Fibroblast of lung (primary cell): Measurements from ENCODE around the gene NDUFAF8. TPM values are rescaled to one million over a fixed set of nuclear protein-coding genes. Genes with fewer than 3 reads are reported as not detected.

Source experiments
- DNase-seq, 2 donors: peaks; one replicate each; pipeline versions ENCODE4 v3.0.0 to v3.0.0-alpha.2; 2010; ENCODE audit warnings: low read depth in 2 of 2
- H2AFZ ChIP-seq: 2 replicates; pipeline ENCODE4 v1.5.1; 2012; ENCODE audit warnings: low read length, control low read depth, inconsistent platforms
- H3K27ac ChIP-seq: 2 replicates; pipeline ENCODE4 v1.5.1; 2011; ENCODE audit warnings: low read length, control low read depth; ENCODE audit not compliant: insufficient read depth
- H3K27me3 ChIP-seq: 2 replicates; pipeline ENCODE4 v1.5.1; 2011; ENCODE audit warnings: mild to moderate bottlenecking, low read length; ENCODE audit not compliant: control insufficient read depth, insufficient read depth
- H3K36me3 ChIP-seq: 2 replicates; pipeline ENCODE4 v1.5.1; 2011; ENCODE audit warnings: low read length; ENCODE audit not compliant: control insufficient read depth, insufficient read depth
- H3K4me1 ChIP-seq: 2 replicates; pipeline ENCODE4 v1.5.1; 2011; ENCODE audit warnings: low read length; ENCODE audit not compliant: control insufficient read depth, insufficient read depth; ENCODE audit errors: extremely low read depth
- H3K4me2 ChIP-seq: 2 replicates; pipeline ENCODE4 v1.5.1; 2011; ENCODE audit warnings: low read length, control low read depth; ENCODE audit not compliant: insufficient read depth; ENCODE audit errors: extremely low read depth
- H3K4me3 ChIP-seq, 4 experiments: fragments of 200-600 bp in 1 of 4; sonication (generic) in 1 of 4; replicated peaks in 1 of 4; 2 replicates each; pipeline ENCODE4 v1.5.1; 2011 to 2016; ENCODE audit warnings: low read length in 4 of 4, low read depth in 3 of 4, mild to moderate bottlenecking in 3 of 4, control low read depth in 2 of 4, inconsistent platforms in 1 of 4, mixed read lengths in 1 of 4; ENCODE audit not compliant: insufficient read depth in 1 of 4; ENCODE audit errors: control extremely low read depth in 1 of 4
- H3K79me2 ChIP-seq: 2 replicates; pipeline ENCODE4 v1.5.1; 2012; ENCODE audit warnings: mild to moderate bottlenecking, low read length, inconsistent platforms; ENCODE audit not compliant: control insufficient read depth, insufficient read depth
- H3K9ac ChIP-seq: 2 replicates; pipeline ENCODE4 v1.5.1; 2011; ENCODE audit warnings: mild to moderate bottlenecking, low read length, control low read depth; ENCODE audit not compliant: insufficient read depth
- H3K9me3 ChIP-seq: 2 replicates; pipeline ENCODE4 v1.5.1; 2012; ENCODE audit warnings: low read depth, low read length; ENCODE audit not compliant: control insufficient read depth, insufficient read depth
- H4K20me1 ChIP-seq: 2 replicates; pipeline ENCODE4 v1.5.1; 2011; ENCODE audit warnings: low read length; ENCODE audit not compliant: control insufficient read depth, insufficient read depth; ENCODE audit errors: extremely low read depth
- EZH2 ChIP-seq: IDR thresholded peaks from 2 replicates; pipeline ENCODE4 v1.5.1; 2012; ENCODE audit warnings: low read length, control low read depth, mild to moderate bottlenecking; ENCODE audit errors: missing control alignments
- polyA minus RNA-seq: library from RNA; depleted of rRNA, polyadenylated mRNA; stranded (reverse); fragments of >200 nt; gene quantifications from 2 replicates; pipeline ENCODE4 v1.2.3, GENCODE V29; 2011; ENCODE audit warnings: low replicate concordance
- polyA plus RNA-seq, 2 donors: library from polyadenylated mRNA; depleted of rRNA in 1 of 2; stranded (reverse) in 1 of 2; unstranded in 1 of 2; fragments of >200 nt; gene quantifications; 2 replicates each; pipeline ENCODE4 v1.2.1, GENCODE V29; 2011 to 2012; ENCODE audit warnings: missing spikeins in 1 of 2
- total RNA-seq: library from RNA; depleted of rRNA; stranded (reverse); fragments of >200 nt; gene quantifications from 2 replicates; pipeline ENCODE4 v1.2.1, GENCODE V29; 2014
- TF ChIP-seq, protein P1 (sequence below), 2 donors: IDR thresholded peaks in 1 of 2; conservative IDR thresholded peaks in 1 of 2; 1 replicate in 1 of 2; 2 replicates in 1 of 2; pipeline ENCODE4 v1.5.1; 2011 to 2012; ENCODE audit warnings: low read length in 2 of 2, control low read depth in 1 of 2, inconsistent platforms in 1 of 2, low read depth in 1 of 2, mild to moderate bottlenecking in 1 of 2

Gene NDUFAF8
- total RNA-seq: 30.6 and 41.9 TPM in 2 replicates
- 102 and 111 TPM in 2 replicates for polyA plus RNA-seq
- 146 and 231 TPM in 2 replicates for polyA plus RNA-seq (2012)
- polyA minus RNA-seq: 0.85 TPM in 1 of 2 replicates, not detected in the other

GRCh38 chr17:81238815-81239713, at the start of gene NDUFAF8, which contains the start of gene TEPSIN:
Gene NDUFAF8 (plus strand): TSS chr17:81239318. CDS start chr17:81239364, 46 bp downstream.
Gene TEPSIN (minus strand): TSS chr17:81239055. CDS start chr17:81239033, 22 bp downstream.
- Histone ChIP-seq H3K9ac (peak within 1 kb of the TSS; percentile 84), H3K79me2 (peaks cover 40% of the 10 kb centered on the region), H3K4me2 (peak within 1 kb of the TSS; percentile 99)

GRCh38 chr17:81189670-81190530, 49.2 kb upstream of the NDUFAF8 start:
- Histone ChIP-seq H3K4me1 (no peaks in the 10 kb centered on the region), H3K9me3 (no peaks in the 10 kb centered on the region), H4K20me1 (no peaks in the 10 kb centered on the region), H3K4me3 (no peak overlapping the region), H3K79me2 (no peaks in the 10 kb centered on the region), H3K36me3 (no peaks in the 10 kb centered on the region), H2AFZ (no peak overlapping the region), H3K27me3 (no peaks in the 10 kb centered on the region), H3K27ac (no peak overlapping the region), H3K4me2 (no peak overlapping the region), H3K9ac (no peak overlapping the region)
- DNase-seq: no peak
- TF ChIP-seq, protein P1, sequence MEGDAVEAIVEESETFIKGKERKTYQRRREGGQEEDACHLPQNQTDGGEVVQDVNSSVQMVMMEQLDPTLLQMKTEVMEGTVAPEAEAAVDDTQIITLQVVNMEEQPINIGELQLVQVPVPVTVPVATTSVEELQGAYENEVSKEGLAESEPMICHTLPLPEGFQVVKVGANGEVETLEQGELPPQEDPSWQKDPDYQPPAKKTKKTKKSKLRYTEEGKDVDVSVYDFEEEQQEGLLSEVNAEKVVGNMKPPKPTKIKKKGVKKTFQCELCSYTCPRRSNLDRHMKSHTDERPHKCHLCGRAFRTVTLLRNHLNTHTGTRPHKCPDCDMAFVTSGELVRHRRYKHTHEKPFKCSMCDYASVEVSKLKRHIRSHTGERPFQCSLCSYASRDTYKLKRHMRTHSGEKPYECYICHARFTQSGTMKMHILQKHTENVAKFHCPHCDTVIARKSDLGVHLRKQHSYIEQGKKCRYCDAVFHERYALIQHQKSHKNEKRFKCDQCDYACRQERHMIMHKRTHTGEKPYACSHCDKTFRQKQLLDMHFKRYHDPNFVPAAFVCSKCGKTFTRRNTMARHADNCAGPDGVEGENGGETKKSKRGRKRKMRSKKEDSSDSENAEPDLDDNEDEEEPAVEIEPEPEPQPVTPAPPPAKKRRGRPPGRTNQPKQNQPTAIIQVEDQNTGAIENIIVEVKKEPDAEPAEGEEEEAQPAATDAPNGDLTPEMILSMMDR (conservative IDR thresholded peaks at IDR 0.05 in 1 of 2, IDR thresholded peaks at IDR 0.05 in 1 of 2; ENCODE audit: low read depth in 1 of 2, low read length in 2 of 2): no peak
- no peak for TF ChIP-seq EZH2

More at GRCh38 chr17:81238815-81239713, at the start of gene NDUFAF8, which contains the start of gene TEPSIN:
- Histone ChIP-seq H3K27ac (peak within 1 kb of the TSS; percentile 60), H3K36me3 (peaks cover 12% of the 10 kb centered on the region), H3K4me1 (peaks cover 5% of the 10 kb centered on the region), H3K27me3 (no peaks in the 10 kb centered on the region), H2AFZ (peak within 1 kb of the TSS; percentile 22), H4K20me1 (no peaks in the 10 kb centered on the region), H3K9me3 (no peaks in the 10 kb centered on the region), H3K4me3 (peak within 1 kb of the TSS; percentile 73 to 91 (median 82))
- peak; percentile 99 to 100 for DNase-seq
- no peak for TF ChIP-seq EZH2
- TF ChIP-seq, protein P1 (conservative IDR thresholded peaks at IDR 0.05 in 1 of 2, IDR thresholded peaks at IDR 0.05 in 1 of 2; ENCODE audit: low read depth in 1 of 2, low read length in 2 of 2): no peak

- DNase-seq: no peak
- Histone ChIP-seq H3K4me3 (no peak overlapping the region), H3K4me1 (no peaks in the 10 kb centered on the region), H3K9ac (no peak overlapping the region), H3K36me3 (no peaks in the 10 kb centered on the region), H3K27me3 (no peaks in the 10 kb centered on the region), H3K9me3 (no peaks in the 10 kb centered on the region), H4K20me1 (no peaks in the 10 kb centered on the region), H2AFZ (no peak overlapping the region), H3K79me2 (no peaks in the 10 kb centered on the region), H3K4me2 (no peak overlapping the region), H3K27ac (no peak overlapping the region)
- TF ChIP-seq EZH2: no peak
- TF ChIP-seq, protein P1 (conservative IDR thresholded peaks at IDR 0.05 in 1 of 2, IDR thresholded peaks at IDR 0.05 in 1 of 2; ENCODE audit: low read depth in 1 of 2, low read length in 2 of 2): no peak
Measured at GRCh38 chr17:81190591-81190990, 48.5 kb upstream of the NDUFAF8 start.
